ENCODE measurements around the gene TMEM50A.
A peak's percentile ranks its signal among the peaks of the same experiment; 100 is the strongest.
"Not testable (repeated sequence)": the region's sequence is repeated elsewhere in the genome, so short reads cannot be mapped to it uniquely, and the experiment has no call there.

Gene TMEM50A

DNA sequence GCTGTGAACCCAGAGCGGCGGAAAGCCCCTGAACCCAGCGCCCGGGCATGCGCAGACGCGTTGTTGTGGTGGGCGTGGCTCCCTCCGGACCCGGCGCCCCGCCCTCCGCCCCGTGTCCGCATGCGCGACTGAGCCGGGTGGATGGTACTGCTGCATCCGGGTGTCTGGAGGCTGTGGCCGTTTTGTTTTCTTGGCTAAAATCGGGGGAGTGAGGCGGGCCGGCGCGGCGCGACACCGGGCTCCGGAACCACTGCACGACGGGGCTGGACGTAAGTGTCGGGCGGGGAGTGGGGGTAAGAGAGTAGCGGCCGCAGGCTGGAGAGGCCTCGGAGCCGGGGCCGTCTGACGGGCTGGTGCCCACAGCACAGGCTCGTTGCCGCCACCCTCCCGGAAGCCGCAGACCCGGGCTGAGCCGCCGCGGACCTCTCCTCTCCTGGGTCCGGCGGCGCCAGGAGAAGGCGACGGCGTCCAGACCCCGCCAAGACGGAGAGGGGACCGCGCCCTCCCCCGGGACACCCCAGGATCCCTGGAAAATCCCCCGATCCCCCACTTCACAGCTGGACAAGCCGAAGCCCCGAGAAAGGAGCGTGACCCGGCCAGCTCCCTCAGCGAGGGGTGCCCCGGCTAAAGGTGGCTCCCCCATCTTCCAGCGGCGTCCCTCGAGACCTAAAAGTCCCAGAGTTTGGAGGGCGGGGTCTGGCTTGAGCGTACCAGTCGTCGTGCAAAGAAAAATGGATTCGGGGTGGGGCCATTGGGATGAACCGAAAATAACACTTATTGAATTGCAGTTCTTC lies at the start of gene TMEM50A:
TSS of gene TMEM50A (plus strand) at position 147 of the 794 bp plus-strand sequence. CDS start 2,153 bp downstream, outside the sequence.
- FAIRE-seq = peak; percentile 95
- DNase-seq (ENCODE audit: extremely low spot score, insufficient read length, low read depth) = peak; percentile 81

DNA sequence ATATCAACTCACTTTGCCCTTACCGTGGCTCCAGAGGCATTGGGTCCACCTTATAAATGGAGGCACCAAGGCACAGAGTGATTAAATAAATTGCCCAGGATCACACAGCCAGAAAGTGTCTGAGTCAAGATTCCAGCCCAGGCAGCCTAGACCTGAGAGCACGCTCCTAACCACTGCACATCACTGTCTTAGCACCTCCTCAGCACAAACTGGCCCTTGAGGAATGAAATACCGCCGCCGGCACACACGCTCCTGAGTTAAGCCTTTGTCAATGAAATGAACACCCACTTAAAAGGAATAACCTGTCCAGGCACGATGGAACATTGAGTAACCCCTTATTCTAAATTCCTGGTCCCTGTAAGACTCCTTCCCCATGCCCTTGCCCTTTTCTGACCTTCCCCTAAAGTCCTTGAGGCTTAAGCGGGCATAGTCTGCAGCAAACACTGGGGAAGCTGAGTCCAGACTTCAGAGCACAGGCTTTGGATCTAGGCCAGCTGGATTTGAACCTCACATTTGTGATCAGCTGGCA lies 49.5 kb upstream of the TMEM50A start:
- not testable (repeated sequence) for FAIRE-seq

DNA sequence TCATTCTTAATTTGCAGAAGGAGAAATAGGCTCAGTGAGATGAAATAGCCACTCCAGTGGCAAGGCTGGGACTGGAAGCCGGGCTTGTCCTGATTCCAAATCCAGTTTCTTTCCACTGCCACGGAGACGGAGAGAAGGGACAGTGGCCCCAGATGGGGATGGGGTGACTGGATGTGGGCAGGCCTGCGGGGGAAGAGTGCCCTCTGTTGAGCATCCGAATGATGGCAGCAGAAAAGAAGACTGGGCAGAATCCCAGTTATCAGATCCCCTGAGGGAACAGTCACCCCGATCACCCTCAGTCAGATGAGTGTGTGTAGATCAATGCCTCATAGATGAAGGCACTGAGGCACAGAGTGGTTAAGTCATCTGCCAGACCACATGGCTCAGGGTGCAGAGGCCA lies 48.1 kb upstream of the TMEM50A start:
- DNase-seq (ENCODE audit: extremely low spot score, insufficient read length, low read depth) = not testable (repeated sequence)
- peak; percentile 47 for FAIRE-seq

More for the DNA sequence above, 49.5 kb upstream of the TMEM50A start:
- DNase-seq (ENCODE audit: extremely low spot score, insufficient read length, low read depth) = not testable (repeated sequence)

DNA sequence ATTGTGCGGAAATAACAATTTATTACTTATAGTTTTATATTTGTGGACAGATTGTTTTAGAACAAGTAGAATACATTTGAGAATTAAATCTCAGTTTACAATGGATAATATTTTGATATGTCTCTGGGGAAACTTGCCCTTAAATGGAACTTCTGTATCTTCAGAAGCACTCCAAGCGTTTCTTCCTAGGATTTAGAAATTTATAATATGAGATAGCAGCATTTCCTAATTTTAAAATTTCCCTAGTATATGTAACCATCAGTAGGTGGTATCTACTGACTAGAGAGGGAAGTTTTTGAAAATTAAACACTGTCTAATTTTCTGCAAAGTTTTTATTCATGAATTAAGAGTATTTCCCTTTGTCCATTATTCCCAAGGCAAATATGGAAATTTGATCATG lies 44.7 kb upstream of the TMEM50A start:
- FAIRE-seq; DNase-seq (ENCODE audit: extremely low spot score, insufficient read length, low read depth): not testable (repeated sequence)

DNA sequence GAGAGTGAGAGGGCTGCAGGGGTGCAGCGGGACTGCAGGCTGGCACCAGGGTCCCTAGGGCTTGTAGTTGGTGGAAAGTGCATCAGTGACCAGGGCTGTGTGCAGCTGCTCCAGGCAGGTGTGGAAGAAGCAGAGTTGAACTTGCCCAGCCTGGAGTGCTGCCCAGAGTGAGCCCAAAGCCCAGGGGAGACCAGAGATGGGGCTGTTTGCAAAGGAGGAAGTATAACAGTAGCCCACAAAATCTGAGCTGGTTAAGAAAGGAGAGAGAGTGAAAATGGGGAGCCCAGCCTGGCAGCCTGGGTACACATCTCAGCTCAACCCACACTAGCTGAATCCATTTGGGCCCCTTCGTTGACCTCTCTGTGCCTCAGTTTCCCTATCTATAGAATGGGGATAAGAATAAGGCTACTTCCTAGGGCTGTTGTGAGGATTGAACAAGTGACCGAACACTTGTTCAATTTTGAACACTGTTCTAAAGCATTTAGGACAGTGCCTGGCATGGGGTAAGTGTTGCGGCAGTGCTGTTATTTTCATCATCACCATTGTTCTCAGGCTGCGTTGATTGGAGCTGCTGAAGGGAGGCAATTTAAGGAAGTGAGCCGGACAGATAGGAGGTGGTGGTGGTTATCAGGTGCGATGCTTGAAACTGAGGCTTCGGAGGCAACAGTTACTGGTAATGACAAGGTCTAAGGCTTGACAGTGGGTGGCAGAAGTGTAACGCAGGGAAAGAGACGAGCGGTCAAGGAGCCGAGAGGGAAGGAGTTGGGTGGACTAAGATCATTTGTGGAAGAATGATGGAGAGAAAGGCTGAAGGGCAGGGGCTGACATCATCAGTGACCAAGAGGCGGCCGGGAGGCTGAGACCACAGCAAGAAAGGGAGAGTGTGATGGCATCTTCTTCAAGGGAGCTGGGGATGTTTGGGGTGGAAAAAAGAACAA lies 43.0 kb upstream of the TMEM50A start:
- FAIRE-seq; DNase-seq (ENCODE audit: extremely low spot score, insufficient read length, low read depth): not testable (repeated sequence)

DNA sequence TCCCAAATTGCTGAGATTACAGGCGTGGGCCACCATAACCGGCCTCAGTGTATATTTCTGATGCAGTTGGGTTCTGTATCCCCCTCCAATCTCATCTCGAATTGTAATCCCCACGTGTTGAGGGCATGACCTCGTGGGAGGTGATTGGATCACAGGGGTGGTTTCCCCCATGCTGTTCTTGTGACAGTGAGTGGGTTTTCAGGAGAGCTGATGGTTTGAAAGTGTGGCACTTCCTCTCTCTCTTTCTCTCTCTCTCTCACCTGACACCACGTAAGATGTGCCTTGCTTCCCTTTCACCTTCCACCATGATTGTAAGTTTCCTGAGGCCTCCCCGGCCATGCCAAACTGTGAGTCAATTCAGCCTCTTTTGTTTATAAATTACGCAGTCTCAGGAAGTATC lies 41.6 kb upstream of the TMEM50A start:
- not testable (repeated sequence) for DNase-seq (ENCODE audit: extremely low spot score, insufficient read length, low read depth)
- peak; percentile 29 for FAIRE-seq

DNA sequence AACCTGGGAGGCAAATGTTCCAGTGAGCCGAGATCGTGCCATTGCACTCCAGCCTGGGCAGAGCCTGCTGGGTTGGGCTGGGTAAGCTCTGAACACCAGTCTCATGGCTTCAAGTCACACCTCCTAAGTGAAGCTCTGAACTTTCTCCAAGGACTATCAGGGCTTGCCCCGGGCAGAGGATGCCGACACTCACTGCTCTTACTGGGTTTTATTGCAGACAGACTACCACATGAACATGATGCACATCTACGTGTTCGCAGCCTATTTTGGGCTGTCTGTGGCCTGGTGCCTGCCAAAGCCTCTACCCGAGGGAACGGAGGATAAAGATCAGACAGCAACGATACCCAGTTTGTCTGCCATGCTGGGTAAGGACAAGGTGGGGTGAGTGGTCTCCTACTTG lies 37.4 kb upstream of the TMEM50A start:
- not testable (repeated sequence) for FAIRE-seq; DNase-seq (ENCODE audit: extremely low spot score, insufficient read length, low read depth)

DNA sequence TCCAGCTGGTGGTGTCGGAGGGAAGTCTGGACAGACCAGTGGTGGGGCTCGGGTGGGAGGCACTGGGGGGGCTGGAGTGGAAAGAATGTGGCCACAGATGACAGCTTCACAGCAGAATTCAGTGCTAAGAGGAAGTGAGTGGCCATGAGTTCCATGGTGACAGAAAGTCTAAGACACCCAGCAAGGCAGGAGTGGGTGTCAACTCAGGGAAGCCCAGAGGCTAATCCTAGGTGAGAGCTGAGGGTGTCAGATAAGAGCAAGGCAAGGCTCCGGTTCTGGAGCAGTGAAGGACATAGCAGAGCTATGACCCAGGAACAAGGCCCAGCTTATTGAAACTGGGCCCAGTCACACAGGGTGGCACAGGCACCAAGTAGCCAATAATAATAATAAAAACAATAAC lies 35.8 kb upstream of the TMEM50A start:
- not testable (repeated sequence) for DNase-seq (ENCODE audit: extremely low spot score, insufficient read length, low read depth); FAIRE-seq

DNA sequence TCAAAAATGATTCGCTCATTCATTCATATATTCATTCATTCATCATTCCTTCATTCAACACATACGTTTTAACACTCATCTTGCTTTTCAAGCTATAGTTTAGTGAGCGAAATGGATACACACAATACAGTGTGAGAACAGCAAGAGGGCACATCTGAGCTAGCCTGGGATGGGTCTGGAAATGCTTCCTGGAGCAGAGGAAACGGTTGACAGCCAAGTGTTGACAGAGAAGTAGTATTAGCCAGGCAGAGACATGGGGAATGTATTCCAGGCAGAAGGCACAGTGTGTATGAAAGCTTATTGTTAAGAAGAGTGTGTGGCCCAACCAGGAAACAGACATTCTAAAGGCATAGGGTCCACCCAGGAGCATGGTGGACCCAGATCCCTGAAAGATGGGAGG lies 33.2 kb upstream of the TMEM50A start:
- DNase-seq (ENCODE audit: extremely low spot score, insufficient read length, low read depth); FAIRE-seq: not testable (repeated sequence)

DNA sequence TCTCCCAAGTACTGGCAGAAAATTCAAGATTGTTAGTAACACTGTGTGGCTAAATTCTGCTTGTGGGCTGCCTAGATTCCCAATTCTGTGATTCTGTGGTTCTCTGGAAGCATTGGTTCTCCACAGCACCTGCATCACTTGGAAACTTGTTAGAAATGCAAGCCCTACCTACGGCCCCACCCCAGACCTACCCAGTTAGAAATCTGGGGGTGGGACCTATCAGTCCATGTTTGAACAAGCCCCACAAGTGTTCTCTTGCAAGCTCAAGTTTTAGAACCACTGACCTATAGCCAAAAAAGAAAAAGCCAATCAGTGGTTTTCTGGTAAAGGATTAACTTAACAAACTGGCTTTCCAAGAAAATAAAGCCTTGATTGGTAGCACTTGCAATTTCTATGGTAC lies 30.0 kb upstream of the TMEM50A start:
- not testable (repeated sequence) for FAIRE-seq; DNase-seq (ENCODE audit: extremely low spot score, insufficient read length, low read depth)

DNA sequence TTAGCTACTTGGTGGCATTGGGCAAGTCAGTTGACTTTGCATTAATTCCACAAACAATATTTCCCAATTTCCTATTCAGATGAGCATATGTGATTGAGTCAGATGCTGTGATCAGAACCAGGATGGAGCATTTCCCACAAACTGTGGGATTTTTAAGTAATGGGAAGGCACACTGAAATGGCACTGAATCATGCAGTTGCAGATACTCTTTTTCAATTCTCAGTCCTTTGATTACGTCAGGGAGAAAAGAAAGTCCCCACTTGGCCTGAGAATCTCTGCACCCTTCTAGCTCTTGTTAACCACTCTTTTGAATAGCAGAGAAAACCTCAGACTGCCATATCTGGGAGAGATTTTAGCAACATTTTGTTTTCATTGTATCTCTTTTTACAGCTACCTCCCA lies 29.0 kb upstream of the TMEM50A start:
- not testable (repeated sequence) for DNase-seq (ENCODE audit: extremely low spot score, insufficient read length, low read depth); FAIRE-seq

DNA sequence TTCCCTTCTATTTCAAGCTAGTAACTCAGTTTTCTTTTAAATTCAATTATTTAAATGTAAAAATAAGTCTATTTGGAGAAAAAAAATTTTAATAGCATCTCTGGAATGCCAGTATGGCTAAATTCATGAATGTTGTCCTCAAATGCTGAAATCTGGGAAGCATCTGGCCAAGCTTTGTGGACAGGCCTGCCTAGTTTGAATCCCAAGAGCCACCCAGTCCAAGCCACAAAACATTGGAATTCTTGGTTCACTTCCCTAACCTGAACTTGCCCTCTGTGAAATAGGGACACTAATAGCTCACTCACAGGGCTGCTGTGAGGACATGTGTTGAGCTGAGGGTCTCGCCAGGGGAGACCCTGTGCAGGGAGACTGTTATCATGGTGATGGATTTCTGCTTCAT lies 28.6 kb upstream of the TMEM50A start:
- peak; percentile 15 for FAIRE-seq
- DNase-seq (ENCODE audit: extremely low spot score, insufficient read length, low read depth) = not testable (repeated sequence)

DNA sequence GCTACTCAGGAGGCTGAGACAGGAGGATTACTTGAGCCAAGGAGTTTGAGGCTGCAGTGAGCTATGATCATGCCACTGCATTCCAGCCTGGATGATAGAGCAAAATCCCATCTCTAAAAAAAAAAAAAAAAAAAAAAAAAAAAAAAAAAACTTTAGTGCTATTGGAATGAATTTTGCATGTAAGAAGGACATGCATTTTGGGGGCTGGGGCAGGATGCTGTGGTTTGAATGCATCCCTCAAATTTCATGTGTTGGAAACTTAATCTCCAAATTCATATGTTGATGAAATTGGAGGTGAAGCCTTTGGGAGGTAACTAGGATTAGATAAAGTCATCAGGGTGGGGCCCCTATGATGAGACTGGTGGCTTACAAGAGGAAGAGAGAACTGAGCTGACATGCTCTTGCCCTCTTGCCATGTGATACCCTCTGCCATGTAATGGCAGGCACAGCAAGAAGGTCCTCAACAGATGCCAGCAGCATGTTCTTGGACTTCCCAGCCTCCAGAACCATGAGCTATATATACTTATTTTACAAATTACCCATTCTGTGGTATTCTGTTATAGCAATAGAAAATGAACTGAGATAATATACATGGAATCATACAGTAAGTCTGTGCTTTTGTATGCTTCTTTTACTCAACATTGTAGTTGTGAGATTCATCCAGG lies 25.2 kb upstream of the TMEM50A start:
- FAIRE-seq; DNase-seq (ENCODE audit: extremely low spot score, insufficient read length, low read depth): not testable (repeated sequence)

DNA sequence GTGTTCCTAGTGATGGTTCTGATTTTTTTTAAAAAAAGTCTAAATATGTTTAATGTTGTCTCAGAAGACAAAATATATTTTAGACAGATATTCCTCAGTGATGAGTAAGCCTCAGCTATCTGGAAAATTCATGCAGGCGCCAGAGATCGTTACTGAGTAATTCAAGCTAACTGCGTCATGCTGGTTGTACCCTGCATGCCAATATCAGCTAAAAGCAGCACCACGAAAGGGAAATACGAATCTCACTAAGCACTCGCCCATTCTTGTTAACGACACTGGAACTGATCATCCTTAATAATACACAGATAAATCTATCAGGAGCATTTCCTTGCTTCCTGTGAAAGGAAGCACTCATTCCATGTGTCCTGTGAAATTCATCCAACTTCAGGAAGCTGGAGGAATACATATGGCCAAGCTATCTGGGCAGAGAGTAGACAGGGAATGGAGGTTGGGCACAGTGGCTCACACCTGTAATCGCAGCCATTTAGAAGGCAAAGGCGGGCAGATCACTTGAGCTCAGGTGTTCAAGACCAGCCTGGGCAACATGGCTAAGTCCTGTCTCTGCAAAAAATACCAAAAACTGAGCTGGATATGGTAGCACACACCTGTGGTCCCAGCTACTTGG lies 17.7 kb upstream of the TMEM50A start:
- not testable (repeated sequence) for FAIRE-seq; DNase-seq (ENCODE audit: extremely low spot score, insufficient read length, low read depth)

DNA sequence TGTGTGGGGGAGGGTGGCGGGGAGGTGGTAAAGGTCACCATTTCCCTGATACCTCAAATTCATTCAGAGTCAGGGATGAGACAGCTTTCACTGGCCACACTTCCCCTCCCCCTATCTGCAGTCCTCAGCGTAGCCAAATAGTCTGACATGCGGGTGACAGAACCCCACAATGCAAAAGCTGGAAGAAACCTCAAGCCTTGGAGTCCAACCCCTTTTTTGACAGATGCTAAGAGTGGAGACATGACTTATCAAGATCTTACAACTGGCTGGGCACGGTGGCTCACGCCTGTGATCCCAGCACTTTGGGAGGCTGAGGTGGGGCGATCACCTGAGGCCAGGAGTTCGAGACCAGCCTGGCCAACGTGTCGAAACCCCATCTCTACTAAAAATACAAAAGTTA lies 16.0 kb upstream of the TMEM50A start:
- not testable (repeated sequence) for DNase-seq (ENCODE audit: extremely low spot score, insufficient read length, low read depth); FAIRE-seq

DNA sequence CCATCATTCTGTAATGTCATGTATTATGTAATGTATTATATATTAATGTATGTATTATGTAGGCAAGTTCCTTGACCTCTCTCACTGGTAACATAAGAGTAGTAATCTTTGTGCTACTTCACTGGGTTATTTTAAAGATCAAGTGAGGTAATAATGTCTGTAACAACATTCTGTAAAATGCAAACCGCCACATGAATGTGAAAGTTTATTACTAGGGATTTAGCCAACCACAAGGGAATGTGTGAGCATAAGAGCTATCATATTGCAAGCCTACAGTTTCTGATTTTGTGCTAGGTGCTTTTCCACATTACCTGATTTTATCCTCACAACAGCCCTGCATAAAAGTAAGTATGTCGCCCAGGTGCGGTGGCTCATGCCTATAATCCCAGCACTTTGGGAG lies 13.7 kb upstream of the TMEM50A start:
- not testable (repeated sequence) for DNase-seq (ENCODE audit: extremely low spot score, insufficient read length, low read depth); FAIRE-seq

DNA sequence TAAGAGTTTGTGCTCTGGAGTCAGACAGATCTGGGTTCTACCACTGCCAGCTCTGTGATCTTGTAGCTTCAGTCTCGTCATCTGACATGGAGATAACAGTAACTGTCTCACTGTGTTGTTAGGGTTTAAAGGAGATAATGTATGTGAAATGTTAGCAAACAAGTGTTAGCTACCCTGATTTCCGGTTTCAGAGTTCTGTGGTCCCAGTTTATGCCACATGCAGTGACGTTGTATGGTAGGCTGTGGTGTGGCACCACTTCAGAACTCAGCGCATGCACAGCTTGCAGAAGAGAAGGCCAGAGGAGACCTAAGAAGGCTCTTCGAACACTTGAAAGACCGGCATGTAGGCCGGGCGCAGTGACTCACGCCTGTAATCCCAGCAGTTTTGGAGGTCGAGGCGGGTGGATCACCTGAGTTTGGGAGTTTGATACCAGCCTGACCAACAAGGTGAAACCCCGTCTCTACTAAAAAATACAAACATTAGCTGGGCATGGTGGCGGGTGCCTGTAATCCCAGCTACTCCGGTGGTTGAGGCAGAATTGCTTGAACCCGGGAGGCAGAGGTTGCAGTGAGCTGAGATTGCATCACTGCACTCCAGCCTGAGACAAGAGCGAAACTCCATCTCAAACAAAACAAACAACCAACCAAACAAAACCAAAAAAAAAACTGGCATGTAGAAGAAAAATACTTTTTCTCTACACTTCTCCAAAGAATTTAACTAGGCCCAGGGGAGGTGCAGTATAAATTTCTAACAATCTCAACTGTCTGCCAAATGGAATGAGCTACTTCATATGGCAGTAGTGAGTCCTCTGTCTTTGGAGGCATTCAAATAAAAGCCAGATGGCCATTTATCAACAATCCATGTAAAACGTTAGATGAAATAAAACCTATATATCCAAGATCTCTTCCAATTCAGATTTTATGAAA lies 10.0 kb upstream of the TMEM50A start:
- not testable (repeated sequence) for FAIRE-seq; DNase-seq (ENCODE audit: extremely low spot score, insufficient read length, low read depth)

DNA sequence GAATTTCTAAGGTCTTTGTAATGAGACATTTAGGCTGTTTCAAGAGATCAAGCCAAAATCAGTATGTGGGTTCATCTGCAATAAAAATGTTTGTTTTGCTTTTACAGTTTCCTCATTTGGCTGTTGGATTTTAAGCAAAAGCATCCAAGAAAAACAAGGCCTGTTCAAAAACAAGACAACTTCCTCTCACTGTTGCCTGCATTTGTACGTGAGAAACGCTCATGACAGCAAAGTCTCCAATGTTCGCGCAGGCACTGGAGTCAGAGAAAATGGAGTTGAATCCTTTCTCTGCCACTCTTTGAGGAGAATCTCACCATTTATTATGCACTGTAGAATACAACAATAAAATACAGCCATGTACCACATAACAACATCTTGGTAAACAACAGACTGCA lies 9.3 kb upstream of the TMEM50A start:
- not testable (repeated sequence) for FAIRE-seq; DNase-seq (ENCODE audit: extremely low spot score, insufficient read length, low read depth)
